H9 (cell line): ENCODE data around the gene NOTUM. TPM values are rescaled to one million over a fixed set of nuclear protein-coding genes. Genes with fewer than 3 reads are reported as not detected.
A peak's percentile ranks its signal among the peaks of the same experiment; 100 is the strongest.

ENCODE experiments used
- DNase-seq: peaks from one replicate; pipeline ENCODE4 v3.0.0-alpha.2; 2017
- H2AFZ ChIP-seq: one replicate; pipeline ENCODE4 v1.6.1; 2013; ENCODE audit warnings: mild to moderate bottlenecking, low read length, control low read depth, moderate library complexity
- H2AK5ac ChIP-seq: 2 replicates; pipeline ENCODE4 v1.6.1; 2013; ENCODE audit warnings: low read length, control low read depth, mixed read lengths; ENCODE audit not compliant: insufficient read length
- H2BK120ac ChIP-seq: one replicate; pipeline ENCODE4 v1.6.1; 2013; ENCODE audit warnings: low read depth, mild to moderate bottlenecking, low read length, control low read depth, inconsistent platforms; ENCODE audit not compliant: poor library complexity, severe bottlenecking
- H2BK12ac ChIP-seq: 2 replicates; pipeline ENCODE4 v1.6.1; 2013; ENCODE audit warnings: low read length, control low read depth, mixed read lengths, low read depth; ENCODE audit not compliant: insufficient read length
- H2BK15ac ChIP-seq: 2 replicates; pipeline ENCODE4 v1.6.1; 2013; ENCODE audit warnings: low read depth, low read length, control low read depth
- H2BK20ac ChIP-seq: one replicate; pipeline ENCODE4 v1.6.1; 2013; ENCODE audit warnings: low read depth, mild to moderate bottlenecking, low read length, control low read depth, inconsistent platforms; ENCODE audit not compliant: poor library complexity, severe bottlenecking
- H2BK5ac ChIP-seq: 2 replicates; pipeline ENCODE4 v1.6.1; 2013; ENCODE audit warnings: low read length, control low read depth, mixed read lengths; ENCODE audit not compliant: insufficient read length
- H3K14ac ChIP-seq: 2 replicates; pipeline ENCODE4 v1.6.1; 2013; ENCODE audit warnings: low read length, control low read depth; ENCODE audit not compliant: insufficient read depth
- H3K18ac ChIP-seq: 2 replicates; pipeline ENCODE4 v1.6.1; 2013; ENCODE audit warnings: low read depth, mild to moderate bottlenecking, mixed read lengths, low read length, control low read depth; ENCODE audit not compliant: insufficient read length
- H3K23ac ChIP-seq: 2 replicates; pipeline ENCODE4 v1.6.1; 2013; ENCODE audit warnings: low read length, control low read depth, mixed read lengths, low read depth; ENCODE audit not compliant: insufficient read length
- H3K23me2 ChIP-seq: 2 replicates; pipeline ENCODE4 v1.6.1; 2013; ENCODE audit warnings: low read depth, mild to moderate bottlenecking, mixed read lengths, low read length, control low read depth; ENCODE audit not compliant: insufficient read length, poor library complexity, severe bottlenecking
- H3K27ac ChIP-seq: 2 replicates; pipeline ENCODE4 v1.5.1; 2013; ENCODE audit warnings: low read length, control low read depth, mixed read lengths, low read depth; ENCODE audit not compliant: insufficient read length
- H3K27me3 ChIP-seq: 2 replicates; pipeline ENCODE4 v1.6.1; 2013; ENCODE audit warnings: low read length, control low read depth, inconsistent platforms; ENCODE audit not compliant: insufficient read depth
- H3K4ac ChIP-seq: 2 replicates; pipeline ENCODE4 v1.6.1; 2013; ENCODE audit warnings: low read depth, mild to moderate bottlenecking, control low read depth, inconsistent platforms, low read length, moderate library complexity
- H3K4me1 ChIP-seq: 2 replicates; pipeline ENCODE4 v1.6.1; 2013; ENCODE audit warnings: low read length, control low read depth, inconsistent platforms; ENCODE audit not compliant: insufficient read depth
- H3K4me2 ChIP-seq: 2 replicates; pipeline ENCODE4 v1.6.1; 2013; ENCODE audit warnings: low read length, control low read depth, mixed read lengths; ENCODE audit not compliant: insufficient read length, insufficient read depth
- H3K56ac ChIP-seq: 2 replicates; pipeline ENCODE4 v1.6.1; 2013; ENCODE audit warnings: low read depth, mild to moderate bottlenecking, mixed read lengths, low read length, control low read depth; ENCODE audit not compliant: insufficient read length
- H3K79me1 ChIP-seq: 2 replicates; pipeline ENCODE4 v1.6.1; 2013; ENCODE audit warnings: low read depth, mild to moderate bottlenecking, moderate library complexity, low read length, control low read depth, inconsistent platforms; ENCODE audit not compliant: insufficient read depth, poor library complexity, severe bottlenecking
- H3K79me2 ChIP-seq: 2 replicates; pipeline ENCODE4 v1.6.1; 2013; ENCODE audit warnings: low read length, control low read depth, inconsistent platforms; ENCODE audit not compliant: insufficient read depth
- H3K9ac ChIP-seq: 2 replicates; pipeline ENCODE4 v1.6.1; 2013; ENCODE audit warnings: low read length, control low read depth, mixed read lengths; ENCODE audit not compliant: insufficient read length; ENCODE audit errors: extremely low read depth
- H3K9me3 ChIP-seq: one replicate; pipeline ENCODE4 v1.6.1; 2013; ENCODE audit warnings: low read depth, low read length, inconsistent platforms; ENCODE audit not compliant: control insufficient read depth
- H3T11ph ChIP-seq: one replicate; pipeline ENCODE4 v1.6.1; 2013; ENCODE audit warnings: mild to moderate bottlenecking, low read length, control low read depth, inconsistent platforms
- H4K20me1 ChIP-seq: one replicate; pipeline ENCODE4 v1.6.1; 2013; ENCODE audit not compliant: control insufficient read depth, insufficient read length, insufficient read depth
- H4K5ac ChIP-seq: 2 replicates; pipeline ENCODE4 v1.6.1; 2013; ENCODE audit warnings: low read depth, mild to moderate bottlenecking, mixed read lengths, low read length, control low read depth; ENCODE audit not compliant: insufficient read length
- H4K8ac ChIP-seq: replicated peaks from 2 replicates; pipeline ENCODE4 v1.6.1; 2013; ENCODE audit warnings: low read length, control low read depth, mixed read lengths, low read depth; ENCODE audit not compliant: insufficient read length
- H4K91ac ChIP-seq: 2 replicates; pipeline ENCODE4 v1.6.1; 2013; ENCODE audit warnings: low read depth, mild to moderate bottlenecking, moderate library complexity, mixed read lengths, low read length, control low read depth; ENCODE audit not compliant: insufficient read length
- H3K27ac Mint-ChIP-seq, 3 experiments: 2 replicates in 2 of 3; 3 replicates in 1 of 3; pipeline ENCODE4 v1.8.0; 2020 to 2021; ENCODE audit warnings: mixed read lengths in 3 of 3, mild to moderate bottlenecking in 1 of 3, moderate library complexity in 1 of 3
- H3K27me3 Mint-ChIP-seq: 2 replicates; pipeline ENCODE4 v1.8.0; 2021; ENCODE audit warnings: low read depth, mild to moderate bottlenecking, moderate library complexity, mixed read lengths
- H3K36me3 Mint-ChIP-seq, 3 experiments: 2 replicates in 2 of 3; 3 replicates in 1 of 3; pipeline ENCODE4 v1.8.0; 2020 to 2021; ENCODE audit warnings: low read depth in 3 of 3, mixed read lengths in 3 of 3; ENCODE audit not compliant: insufficient read depth in 1 of 3
- H3K4me1 Mint-ChIP-seq, 2 experiments: 2 replicates each; pipeline ENCODE4 v1.8.0; 2020; ENCODE audit warnings: mixed read lengths in 2 of 2
- H3K4me3 Mint-ChIP-seq, 2 experiments: 2 replicates in 1 of 2; 3 replicates in 1 of 2; pipeline ENCODE4 v1.8.0; 2020 to 2021; ENCODE audit warnings: mild to moderate bottlenecking in 2 of 2, mixed read lengths in 2 of 2, moderate library complexity in 1 of 2
- H3K9me3 Mint-ChIP-seq, 2 experiments: 2 replicates in 1 of 2; 3 replicates in 1 of 2; pipeline ENCODE4 v1.8.0; 2020; ENCODE audit warnings: mild to moderate bottlenecking in 2 of 2, mixed read lengths in 2 of 2, moderate library complexity in 1 of 2
- CTCF ChIP-seq: fragments of 200-600 bp; sonication (generic); conservative IDR thresholded peaks from 3 replicates; pipeline ENCODE4 v1.8.0; 2021; ENCODE audit warnings: antibody characterized with exemption, mild to moderate bottlenecking
- whole genome bisulfite sequencing: extraction: QIAGEN DNeasy Blood & Tissue Kit; methylation state at CpG from one replicate; pipeline ENCODE4 v1.1.7; 2013; ENCODE audit warnings: missing lambda C conversion rate, low lambda C conversion rate, mixed read lengths; ENCODE audit not compliant: insufficient read length; ENCODE audit errors: extremely low coverage; 5-methylcytosine and 5-hydroxymethylcytosine counted together
- total RNA-seq: library from RNA; stranded (reverse); gene quantifications from 2 replicates; pipeline ENCODE4 v1.2.1, GENCODE V29; 2021

Gene NOTUM
- total RNA-seq, 1 experiment from 2014 or later, result 2.1 TPM

- Histone ChIP-seq H2BK120ac (no peak overlapping the region), H3K9ac (no peak overlapping the region), H2AFZ (no peak overlapping the region), H4K20me1 (no peaks in the 10 kb centered on the region), H3K27me3 (no peaks in the 10 kb centered on the region), H3K4me1 (no peaks in the 10 kb centered on the region), H3K18ac (no peak overlapping the region), H3K56ac (no peak overlapping the region), H2BK20ac (no peak overlapping the region), H3K14ac (no peak overlapping the region), H3K4me2 (no peak overlapping the region), H3K27ac (no peak overlapping the region), H3T11ph (no peak overlapping the region), H3K23ac (no peak overlapping the region), H4K91ac (no peak overlapping the region), H3K4ac (no peak overlapping the region), H2BK5ac (no peak overlapping the region), H2BK12ac (no peak overlapping the region), H3K79me1 (no peaks in the 10 kb centered on the region), H3K23me2 (no peaks in the 10 kb centered on the region), H4K8ac (no peak overlapping the region), H2AK5ac (no peak overlapping the region), H3K79me2 (no peaks in the 10 kb centered on the region; the same call in 1 of the 2 replicates), H3K9me3 (no peaks in the 10 kb centered on the region), H4K5ac (no peak overlapping the region), H2BK15ac (no peak overlapping the region)
- no peak for DNase-seq
- peak overlapping the region in 1 of 3 experiments; percentile 27; a peak in 1 of 7 replicates for H3K27ac Mint-ChIP-seq
- H3K9me3 Mint-ChIP-seq, result no peaks in the 10 kb centered on the region; a peak in 2 of 5 replicates
- H3K36me3 Mint-ChIP-seq, result peaks cover 6 to 63% (median 55%) of the 10 kb centered on the region in 3 experiments
- no peak overlapping the region for H3K4me3 Mint-ChIP-seq
- peaks cover under 1 to 5% of the 10 kb centered on the region in 2 experiments; a peak in 2 of 4 replicates for H3K4me1 Mint-ChIP-seq
- TF ChIP-seq CTCF, result no peak
- WGBS, result no CpG with 5 or more reads among the region's 26 CpGs
- no peaks in the 10 kb centered on the region for H3K27me3 Mint-ChIP-seq
These were observed 22.8 kb upstream of the NOTUM start for GRCh38 chr17:81983639-81984373.
